Upper lobe of left lung (tissue), 6 donors: Measurements from ENCODE around the gene CAMK1D. TPM values are rescaled to one million over a fixed set of nuclear protein-coding genes. Genes with fewer than 3 reads are reported as not detected.

Experiments used
- ATAC-seq, 2 donors: fragments of 200-7000 bp; cut with Tn5 transposase; one replicate each; pipeline ENCODE4 v1.9.1; 2022; ENCODE audit warnings: mild to moderate bottlenecking in 2 of 2, moderate library complexity in 2 of 2; ENCODE audit not compliant: low FRiP score in 2 of 2
- DNase-seq, 2 donors: peaks; one replicate each; pipeline ENCODE4 v3.0.0-alpha.2; 2019 to 2020
- H3K27ac ChIP-seq, 4 donors: fragments of 200-600 bp; sonication (generic); one replicate each; pipeline ENCODE4 v1.5.1; 2016 to 2019
- H3K27me3 ChIP-seq, 4 donors: fragments of 200-600 bp; sonication (generic); one replicate each; pipeline ENCODE4 v1.5.1; 2017 to 2019
- H3K36me3 ChIP-seq, 4 donors: fragments of 200-600 bp; sonication (generic); one replicate each; pipeline ENCODE4 v1.5.1; 2016 to 2019
- H3K4me1 ChIP-seq, 4 donors: fragments of 200-600 bp; sonication (generic); one replicate each; pipeline ENCODE4 v1.5.1; 2018 to 2019
- H3K4me3 ChIP-seq, 4 donors: fragments of 200-600 bp; sonication (generic); one replicate each; pipeline ENCODE4 v1.5.1; 2017 to 2019; ENCODE audit warnings: mild to moderate bottlenecking in 2 of 4, moderate library complexity in 1 of 4
- H3K9me3 ChIP-seq, 4 donors: fragments of 200-600 bp; sonication (generic); one replicate each; pipeline ENCODE4 v1.5.1; 2018 to 2019
- EP300 ChIP-seq, 4 donors: sonication (generic); formaldehyde crosslinking; IDR thresholded peaks; one replicate each; pipeline ENCODE4 v1.5.1; 2017; ENCODE audit warnings: antibody characterized with exemption in 4 of 4, control low read depth in 2 of 4
- POLR2A ChIP-seq, 4 donors: fragments of 450-650 bp; IDR thresholded peaks; one replicate each; pipeline ENCODE4 v1.5.1; 2016 to 2017; ENCODE audit warnings: antibody characterized with exemption in 4 of 4, mild to moderate bottlenecking in 2 of 4
- POLR2AphosphoS5 ChIP-seq, 2 donors: sonication (generic); formaldehyde crosslinking; IDR thresholded peaks; one replicate each; pipeline ENCODE4 v1.5.1; 2017; ENCODE audit warnings: antibody characterized with exemption in 2 of 2
- WGBS, 2 donors: methylation state at CpG; one replicate each; pipeline ENCODE4 v1.1.5; 2017 to 2018; 5-methylcytosine and 5-hydroxymethylcytosine counted together
- total RNA-seq, 6 donors: library from RNA; depleted of rRNA in 4 of 6; stranded (reverse); fragments of >200 nt in 4 of 6; gene quantifications; one replicate each; pipeline versions ENCODE4 v1.1.0 to v1.2.1, GENCODE V29; 2016 to 2021
- TF ChIP-seq, protein P1 (sequence below), 6 experiments: fragments of 450-650 bp in 4 of 6; fragments of 200-600 bp in 2 of 6; sonication (generic) in 2 of 6; IDR thresholded peaks; one replicate each; pipeline ENCODE4 v1.5.1; 2016 to 2019; ENCODE audit warnings: antibody characterized with exemption in 6 of 6
- donor health status: DM: no; HTN: no; CAD: no; lungs with moderate emphysema.
- donor health status: DM: no; HTN: yes; CAD: no; lungs with severe emphysema.

The CAMK1D gene
- total RNA-seq, 6 donors from 2014 or later: 6.2 to 29.2 (median 19.0) TPM

DNA sequence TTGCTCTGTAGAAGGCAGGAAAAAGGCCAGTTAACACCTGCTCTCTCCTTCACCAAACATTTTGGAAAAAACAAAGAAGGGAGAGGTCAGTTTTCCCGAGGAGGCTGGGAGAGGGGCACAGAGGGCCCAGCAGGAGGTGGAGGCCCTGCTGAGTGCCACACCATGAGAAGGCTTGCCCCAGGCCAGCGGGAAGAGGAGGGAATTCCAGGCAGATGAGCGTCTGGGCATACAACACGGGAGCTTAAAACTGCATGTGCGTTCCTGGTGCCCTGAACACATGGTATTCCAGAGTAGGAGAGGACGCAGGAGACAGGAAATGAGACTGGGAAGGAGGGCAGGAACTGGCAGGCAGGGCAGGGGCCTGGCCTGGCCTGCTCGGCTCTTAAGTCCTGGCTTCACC, 469.7 kb downstream of the CAMK1D start:
- no peak for TF ChIP-seq EP300 (IDR thresholded peaks at IDR 0.05)
- no peak for TF ChIP-seq POLR2A (IDR thresholded peaks at IDR 0.05)
- TF ChIP-seq POLR2AphosphoS5 (IDR thresholded peaks at IDR 0.05): no peak
- TF ChIP-seq, protein P1, sequence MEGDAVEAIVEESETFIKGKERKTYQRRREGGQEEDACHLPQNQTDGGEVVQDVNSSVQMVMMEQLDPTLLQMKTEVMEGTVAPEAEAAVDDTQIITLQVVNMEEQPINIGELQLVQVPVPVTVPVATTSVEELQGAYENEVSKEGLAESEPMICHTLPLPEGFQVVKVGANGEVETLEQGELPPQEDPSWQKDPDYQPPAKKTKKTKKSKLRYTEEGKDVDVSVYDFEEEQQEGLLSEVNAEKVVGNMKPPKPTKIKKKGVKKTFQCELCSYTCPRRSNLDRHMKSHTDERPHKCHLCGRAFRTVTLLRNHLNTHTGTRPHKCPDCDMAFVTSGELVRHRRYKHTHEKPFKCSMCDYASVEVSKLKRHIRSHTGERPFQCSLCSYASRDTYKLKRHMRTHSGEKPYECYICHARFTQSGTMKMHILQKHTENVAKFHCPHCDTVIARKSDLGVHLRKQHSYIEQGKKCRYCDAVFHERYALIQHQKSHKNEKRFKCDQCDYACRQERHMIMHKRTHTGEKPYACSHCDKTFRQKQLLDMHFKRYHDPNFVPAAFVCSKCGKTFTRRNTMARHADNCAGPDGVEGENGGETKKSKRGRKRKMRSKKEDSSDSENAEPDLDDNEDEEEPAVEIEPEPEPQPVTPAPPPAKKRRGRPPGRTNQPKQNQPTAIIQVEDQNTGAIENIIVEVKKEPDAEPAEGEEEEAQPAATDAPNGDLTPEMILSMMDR (IDR thresholded peaks at IDR 0.05): no peak
- peaks cover 0 to 7% (median 3%) of the 10 kb centered on the region in 4 donors for H3K9me3 ChIP-seq
- no peak overlapping the region for H3K27ac ChIP-seq
- H3K36me3 ChIP-seq: peaks cover 0 to 5% (median 2%) of the 10 kb centered on the region in 4 donors
- no peaks in the 10 kb centered on the region for H3K4me1 ChIP-seq
- H3K27me3 ChIP-seq: no peaks in the 10 kb centered on the region
- 66 to 78% methylated on average over 7 of the region's 7 CpGs for WGBS, 2 donors
- ATAC-seq (no peak), DNase-seq (no peak)
- H3K4me3 ChIP-seq: no peak overlapping the region

DNA sequence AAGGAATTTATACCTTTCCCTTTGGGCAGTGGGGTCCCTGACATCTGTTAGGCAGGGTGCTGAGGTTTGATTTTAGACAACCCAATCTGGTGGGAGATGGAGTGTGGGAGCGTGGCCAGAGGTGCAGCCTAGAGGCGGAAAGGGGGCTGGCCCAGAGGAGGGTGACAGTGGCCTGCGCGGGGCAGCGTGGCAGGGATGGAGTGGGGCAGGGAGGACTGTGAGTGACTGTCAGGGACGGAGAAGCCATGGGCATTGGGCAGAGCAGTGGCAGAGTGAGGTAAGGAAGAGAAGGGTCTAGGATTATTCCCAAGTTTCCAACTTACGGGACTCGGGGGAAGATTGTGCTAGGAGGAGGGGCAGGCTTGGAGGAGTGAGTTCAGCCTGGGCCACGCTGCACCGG, 470.3 kb downstream of the CAMK1D start:
- no peak for DNase-seq
- peaks cover 0 to under 1% (median under 1%) of the 10 kb centered on the region in 4 donors for H3K9me3 ChIP-seq
- H3K27me3 ChIP-seq: no peaks in the 10 kb centered on the region
- no peaks in the 10 kb centered on the region for H3K36me3 ChIP-seq
- ATAC-seq: no peak
- H3K4me1 ChIP-seq: no peaks in the 10 kb centered on the region
- no peak overlapping the region for H3K27ac ChIP-seq
- H3K4me3 ChIP-seq: no peak overlapping the region
- TF ChIP-seq EP300 (IDR thresholded peaks at IDR 0.05): no peak
- no peak for TF ChIP-seq POLR2AphosphoS5 (IDR thresholded peaks at IDR 0.05)
- TF ChIP-seq POLR2A (IDR thresholded peaks at IDR 0.05): no peak
- TF ChIP-seq, protein P1 (IDR thresholded peaks at IDR 0.05): no peak
- WGBS, 2 donors: 93 to 95% methylated on average over 10 of the region's 10 CpGs

DNA sequence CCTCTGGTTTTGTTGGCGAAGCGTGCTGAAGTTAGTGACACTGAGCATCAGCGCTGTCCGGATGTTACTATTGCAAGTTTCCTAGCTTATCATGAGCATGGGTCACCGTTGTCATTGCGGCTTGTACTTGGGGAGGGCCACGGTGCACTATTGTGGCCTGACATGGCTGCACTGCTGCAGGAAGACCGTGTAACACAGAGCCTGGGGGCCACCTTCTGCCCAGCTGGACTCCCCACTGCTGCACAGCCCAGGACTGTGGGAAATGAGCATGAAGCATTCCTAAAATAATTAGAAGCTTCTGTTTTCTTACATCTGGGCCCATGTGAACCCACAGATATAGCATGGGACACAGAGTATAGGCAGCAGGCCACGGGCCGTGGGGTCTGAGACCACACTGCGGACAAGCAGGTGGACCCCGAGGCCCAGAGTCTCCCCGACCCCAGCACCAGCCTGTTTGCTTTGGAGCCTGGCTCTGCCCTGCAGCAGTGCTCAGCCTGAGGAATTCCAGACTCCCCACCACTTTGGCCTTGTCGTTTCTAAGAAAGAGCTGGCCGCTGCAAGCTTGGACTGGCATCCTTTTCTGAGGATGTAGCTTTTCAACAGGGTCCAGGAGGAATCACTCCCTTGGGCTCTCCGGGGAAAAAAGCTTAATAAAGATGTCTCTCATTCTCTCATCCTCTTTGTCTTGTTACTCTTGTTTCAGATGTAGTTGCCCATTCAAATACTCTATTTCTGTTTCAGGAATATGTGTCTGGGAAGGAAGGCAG, 473.0 kb downstream of the CAMK1D start:
- no peaks in the 10 kb centered on the region for H3K9me3 ChIP-seq
- H3K27me3 ChIP-seq: no peaks in the 10 kb centered on the region
- no peak overlapping the region for H3K27ac ChIP-seq
- 87 to 90% methylated on average over 11 to 16 of the region's 16 CpGs for WGBS, 2 donors
- no peak overlapping the region for H3K4me3 ChIP-seq
- peaks cover 0 to 8% (median 0%) of the 10 kb centered on the region in 4 donors for H3K36me3 ChIP-seq
- no peaks in the 10 kb centered on the region for H3K4me1 ChIP-seq
- ATAC-seq (peak in 1 of 2 donors; percentile 39), DNase-seq (no peak)
- TF ChIP-seq EP300 (IDR thresholded peaks at IDR 0.05): no peak
- TF ChIP-seq, protein P1 (IDR thresholded peaks at IDR 0.05): no peak
- no peak for TF ChIP-seq POLR2AphosphoS5 (IDR thresholded peaks at IDR 0.05)
- no peak for TF ChIP-seq POLR2A (IDR thresholded peaks at IDR 0.05)

DNA sequence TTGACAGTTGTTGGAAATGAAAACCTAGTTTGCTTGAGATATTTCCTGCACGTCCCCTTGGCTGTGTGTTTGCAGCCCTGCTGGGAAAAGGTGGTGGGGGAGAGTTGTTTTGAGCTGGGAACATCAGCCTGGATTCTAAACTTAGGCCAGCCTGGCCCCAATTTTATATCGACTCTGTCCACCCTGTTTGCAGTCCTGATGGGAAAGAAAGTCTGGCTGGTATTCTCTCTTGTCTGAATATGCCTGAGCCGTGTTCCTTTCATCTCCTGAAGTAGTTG, 473.5 kb downstream of the CAMK1D start:
- no peaks in the 10 kb centered on the region for H3K27me3 ChIP-seq
- no peak for ATAC-seq
- 79 to 80% methylated on average over 3 of the region's 3 CpGs for WGBS, 2 donors
- DNase-seq: no peak
- no peaks in the 10 kb centered on the region for H3K4me1 ChIP-seq
- TF ChIP-seq, protein P1 (IDR thresholded peaks at IDR 0.05): no peak
- no peak for TF ChIP-seq EP300 (IDR thresholded peaks at IDR 0.05)
- TF ChIP-seq POLR2AphosphoS5 (IDR thresholded peaks at IDR 0.05): no peak
- TF ChIP-seq POLR2A (IDR thresholded peaks at IDR 0.05): no peak
- no peak overlapping the region for H3K4me3 ChIP-seq
- peaks cover 0 to 8% (median 0%) of the 10 kb centered on the region in 4 donors for H3K36me3 ChIP-seq
- H3K9me3 ChIP-seq: no peaks in the 10 kb centered on the region
- no peak overlapping the region for H3K27ac ChIP-seq

DNA sequence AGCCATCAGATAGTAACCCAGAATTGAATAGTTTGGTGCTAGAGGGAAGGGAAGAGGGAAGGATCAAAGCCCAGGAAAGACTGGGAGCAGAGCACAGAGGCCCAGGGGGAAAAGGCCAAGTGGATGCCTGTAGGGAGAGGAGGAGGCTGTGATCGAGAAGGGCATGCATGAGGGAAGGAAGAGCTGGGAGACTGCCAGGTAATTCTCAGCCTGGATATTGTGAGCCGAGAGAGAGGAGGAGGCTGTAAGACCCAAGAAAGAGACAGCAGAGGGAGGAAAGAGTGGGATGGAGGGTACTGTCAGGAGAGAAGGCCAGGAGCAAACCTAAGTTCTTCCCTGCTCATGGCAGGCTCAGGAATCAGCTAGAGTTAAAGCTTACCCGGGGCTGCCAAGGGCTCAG, 474.0 kb downstream of the CAMK1D start:
- no peaks in the 10 kb centered on the region for H3K9me3 ChIP-seq
- no peak for TF ChIP-seq EP300 (IDR thresholded peaks at IDR 0.05)
- TF ChIP-seq POLR2A (IDR thresholded peaks at IDR 0.05): no peak
- TF ChIP-seq POLR2AphosphoS5 (IDR thresholded peaks at IDR 0.05): no peak
- TF ChIP-seq, protein P1 (IDR thresholded peaks at IDR 0.05): no peak
- ATAC-seq: no peak
- H3K4me1 ChIP-seq: no peaks in the 10 kb centered on the region
- WGBS, 2 donors: 55 to 73% methylated on average over 3 of the region's 3 CpGs
- H3K27ac ChIP-seq: no peak overlapping the region
- DNase-seq: no peak
- H3K36me3 ChIP-seq: peaks cover 0 to 8% (median 0%) of the 10 kb centered on the region in 4 donors
- H3K4me3 ChIP-seq: no peak overlapping the region
- H3K27me3 ChIP-seq: no peaks in the 10 kb centered on the region
